CD4-positive, alpha-beta T cell (primary cell): Measurements from ENCODE around the gene BATF. TPM values are rescaled to one million over a fixed set of nuclear protein-coding genes. Genes with fewer than 3 reads are reported as not detected.

Source experiments
- ATAC-seq: fragments of 200-7000 bp; cut with Tn5 transposase; one replicate; pipeline ENCODE4 v1.10.0; 2022; ENCODE audit warnings: mild to moderate bottlenecking; ENCODE audit not compliant: poor library complexity
- CTCF ChIA-PET: fragments of 350-600 bp; sonication (Branson Sonifier 250); formaldehyde crosslinking; loops from one replicate; lab custom pipeline; 2021; ENCODE audit warnings: antibody characterized with exemption, inconsistent platforms; lab: Charles Lee
- POLR2A ChIA-PET: fragments of 350-600 bp; sonication (Branson Sonifier 250); formaldehyde crosslinking; loops from one replicate; lab custom pipeline; 2021; ENCODE audit warnings: antibody characterized with exemption, inconsistent platforms; lab: Charles Lee
- DNase-seq, 14 experiments: peaks; one replicate each; pipeline ENCODE4 v3.0.0-alpha.2; 2013 to 2020; ENCODE audit warnings: mixed read lengths in 2 of 14
- H3K27ac ChIP-seq, 2 donors: one replicate each; pipeline versions ENCODE4 v1.5.1 to v1.7.0; 2013; ENCODE audit warnings: low read length in 2 of 2, low read depth in 1 of 2, mild to moderate bottlenecking in 1 of 2
- H3K27me3 ChIP-seq, 2 experiments: 1 replicate in 1 of 2; 2 replicates in 1 of 2; pipeline versions ENCODE4 v1.6.1 to v1.7.0; 2013; ENCODE audit warnings: low read length in 2 of 2, control low read depth in 1 of 2, mild to moderate bottlenecking in 1 of 2, moderate library complexity in 1 of 2; ENCODE audit not compliant: insufficient read depth in 2 of 2, control insufficient read depth in 1 of 2
- H3K36me3 ChIP-seq: one replicate; pipeline ENCODE4 v1.6.1; 2013; ENCODE audit warnings: low read length, control low read depth; ENCODE audit not compliant: insufficient read depth
- H3K4me1 ChIP-seq: one replicate; pipeline ENCODE4 v1.6.1; 2013; ENCODE audit warnings: low read length, control low read depth; ENCODE audit not compliant: insufficient read depth
- H3K4me3 ChIP-seq: one replicate; pipeline ENCODE4 v1.5.1; 2013; ENCODE audit warnings: mild to moderate bottlenecking, low read length, moderate library complexity
- H3K9me3 ChIP-seq, 2 experiments: 1 replicate in 1 of 2; 2 replicates in 1 of 2; pipeline versions ENCODE4 v1.6.1 to v1.7.0; 2013; ENCODE audit warnings: low read length in 2 of 2, mild to moderate bottlenecking in 2 of 2, control low read depth in 1 of 2, moderate library complexity in 1 of 2; ENCODE audit not compliant: control insufficient read depth in 1 of 2, insufficient read depth in 1 of 2
- H3K27ac Mint-ChIP-seq: one replicate; pipeline ENCODE4 v1.8.0; 2020; ENCODE audit warnings: mixed read lengths
- H3K27me3 Mint-ChIP-seq: one replicate; pipeline ENCODE4 v1.8.0; 2021; ENCODE audit warnings: mixed read lengths
- H3K36me3 Mint-ChIP-seq: one replicate; pipeline ENCODE4 v1.8.0; 2021; ENCODE audit warnings: low read depth, mixed read lengths
- H3K4me1 Mint-ChIP-seq: one replicate; pipeline ENCODE4 v1.8.0; 2021; ENCODE audit warnings: low read depth, mixed read lengths
- H3K4me3 Mint-ChIP-seq: one replicate; pipeline ENCODE4 v1.8.0; 2020; ENCODE audit warnings: mild to moderate bottlenecking, mixed read lengths
- H3K9me3 Mint-ChIP-seq: one replicate; pipeline ENCODE4 v1.8.0; 2020; ENCODE audit warnings: mixed read lengths
- CTCF ChIP-seq: fragments of 200-600 bp; IDR thresholded peaks from one replicate; pipeline ENCODE4 v1.8.0; 2022; ENCODE audit warnings: antibody characterized with exemption, mild to moderate bottlenecking
- intact Hi-C, 2 experiments: fragments of 100-400 bp; cut with DNase I in 1 of 2; cut with micrococcal nuclease in 1 of 2; formaldehyde crosslinking; loops; one replicate each; pipeline versions ENCODE4 v1.15.1 to v1.9.0; 2023 to 2025; cut with DNase I, micrococcal nuclease
- total RNA-seq, 174 experiments: library from RNA in 2 of 174; stranded (reverse) in 2 of 174; gene quantifications; one replicate each; pipeline ENCODE4 v1.2.3 and lab custom pipeline; 2021 to 2026

BATF gene
- total RNA-seq, 2 experiments from 2014 or later, result 6.7 to 7.8 TPM

GRCh38 chr14:75566752-75567151 is 44.5 kb downstream of the BATF start:
- H3K27ac ChIP-seq, result no peak overlapping the region
- H3K27me3 Mint-ChIP-seq, result no peaks in the 10 kb centered on the region
- H3K9me3 ChIP-seq, result no peaks in the 10 kb centered on the region
- no peaks in the 10 kb centered on the region for H3K27me3 ChIP-seq
- no peaks in the 10 kb centered on the region for H3K9me3 Mint-ChIP-seq
- peak overlapping the region; percentile 88 for H3K27ac Mint-ChIP-seq
- H3K4me3 ChIP-seq, result no peak overlapping the region
- no peak for ATAC-seq
- no peaks in the 10 kb centered on the region for H3K36me3 ChIP-seq
- H3K4me1 Mint-ChIP-seq, result peaks cover 29% of the 10 kb centered on the region
- ChIA-PET CTCF (interaction anchor here (0.7 to 2.2 kb wide), 15 partner anchors 9 to 254 kb away, joined by 3 to 12 read pairs (median 4); partner anchors contain the start of gene BATF), POLR2A (interaction anchor here (0.8 to 0.9 kb wide), 2 partner anchors 24 to 44 kb away, joined by 3 to 8 read pairs; partner anchors contain the start of gene BATF)
- peaks cover 27% of the 10 kb centered on the region for H3K4me1 ChIP-seq
- peak overlapping the region; percentile 26 for H3K4me3 Mint-ChIP-seq
- no peak for TF ChIP-seq CTCF
- no peaks in the 10 kb centered on the region for H3K36me3 Mint-ChIP-seq
- DNase-seq, result no peak
- intact Hi-C loops, result loop anchor here in 1 of 2 experiments (2.0 kb wide), 1 partner anchor 260 kb away; no protein-coding TSS in a partner anchor

- POLR2A ChIA-PET, result no interaction called here
- peaks cover 28% of the 10 kb centered on the region for H3K4me1 Mint-ChIP-seq
- no peak overlapping the region for H3K27ac ChIP-seq
These were observed 45.9 kb downstream of the BATF start for GRCh38 chr14:75568140-75568539.

GRCh38 chr14:75568791-75569190 is 46.5 kb downstream of the BATF start:
- H3K36me3 Mint-ChIP-seq, result no peaks in the 10 kb centered on the region
- Histone ChIP-seq H3K36me3 (no peaks in the 10 kb centered on the region), H3K9me3 (no peaks in the 10 kb centered on the region), H3K27me3 (no peaks in the 10 kb centered on the region), H3K27ac (no peak overlapping the region), H3K4me3 (no peak overlapping the region), H3K4me1 (peaks cover 27% of the 10 kb centered on the region)
- H3K9me3 Mint-ChIP-seq, result no peaks in the 10 kb centered on the region
- H3K4me1 Mint-ChIP-seq, result peaks cover 28% of the 10 kb centered on the region
- no peak overlapping the region for H3K4me3 Mint-ChIP-seq
- H3K27ac Mint-ChIP-seq, result no peak overlapping the region
- ChIA-PET CTCF (interaction anchor here (1.9 kb wide), 1 partner anchor 9 kb away, joined by 4 read pairs; no protein-coding TSS in a partner anchor), POLR2A (interaction anchor here (0.8 kb wide), 1 partner anchor 236 kb away, joined by 3 read pairs; no protein-coding TSS in a partner anchor)
- no peak for TF ChIP-seq CTCF
- no peak for DNase-seq
- ATAC-seq, result no peak
- intact Hi-C loops, result no loop called here
- H3K27me3 Mint-ChIP-seq, result no peaks in the 10 kb centered on the region

More at GRCh38 chr14:75568140-75568539, 45.9 kb downstream of the BATF start:
- no peaks in the 10 kb centered on the region for H3K27me3 Mint-ChIP-seq
- no peak for TF ChIP-seq CTCF
- DNase-seq (no peak), ATAC-seq (no peak)
- no peaks in the 10 kb centered on the region for H3K9me3 Mint-ChIP-seq
- no peaks in the 10 kb centered on the region for H3K27me3 ChIP-seq
- H3K9me3 ChIP-seq, result no peaks in the 10 kb centered on the region
- H3K36me3 Mint-ChIP-seq, result no peaks in the 10 kb centered on the region
- H3K36me3 ChIP-seq, result no peaks in the 10 kb centered on the region
- no peak overlapping the region for H3K4me3 ChIP-seq
- peaks cover 27% of the 10 kb centered on the region for H3K4me1 ChIP-seq
- no peak overlapping the region for H3K4me3 Mint-ChIP-seq
- H3K27ac Mint-ChIP-seq, result peak overlapping the region; percentile 50
- CTCF ChIA-PET, result interaction anchor here (1.9 to 2.2 kb wide), 2 partner anchors 9 to 46 kb away, joined by 4 to 12 read pairs; partner anchors contain the start of gene BATF
- intact Hi-C loops, result no loop called here
